ENCODE data around the gene POU2F1. TPM values are rescaled to one million over a fixed set of nuclear protein-coding genes. Genes with fewer than 3 reads are reported as not detected.

The POU2F1 gene
- total RNA-seq, 1 donor from 2014 or later: 20.2 TPM

GRCh38 chr1:167248707-167249642, 28.3 kb downstream of the POU2F1 start:
- Mint-ChIP-seq H3K27ac (no peak overlapping the region), H3K27me3 (ENCODE audit: insufficient read depth) (no peaks in the 10 kb centered on the region), H3K4me3 (no peak overlapping the region), H3K9me3 (peaks cover 1% of the 10 kb centered on the region), H3K36me3 (ENCODE audit: low read depth) (peaks cover 7% of the 10 kb centered on the region), H3K4me1 (ENCODE audit: low read depth) (peaks cover 20% of the 10 kb centered on the region)
- intact Hi-C loops (cut with micrococcal nuclease): no loop called here
- no peak for DNase-seq (ENCODE audit: low spot score)

- Mint-ChIP-seq H3K4me1 (ENCODE audit: low read depth) (peaks cover 20% of the 10 kb centered on the region), H3K9me3 (no peaks in the 10 kb centered on the region), H3K27ac (no peak overlapping the region), H3K27me3 (ENCODE audit: insufficient read depth) (no peaks in the 10 kb centered on the region), H3K36me3 (ENCODE audit: low read depth) (peaks cover 6% of the 10 kb centered on the region), H3K4me3 (no peak overlapping the region)
- intact Hi-C loops (cut with micrococcal nuclease): no loop called here
- DNase-seq (ENCODE audit: low spot score): no peak
Measured at GRCh38 chr1:167249702-167250101, 29.0 kb downstream of the POU2F1 start.

- no peaks in the 10 kb centered on the region for H3K27me3 Mint-ChIP-seq (ENCODE audit: insufficient read depth)
- peaks cover 5% of the 10 kb centered on the region for H3K36me3 Mint-ChIP-seq (ENCODE audit: low read depth)
- no peak for DNase-seq (ENCODE audit: low spot score)
- intact Hi-C loops (cut with micrococcal nuclease): no loop called here
- H3K27ac Mint-ChIP-seq: no peak overlapping the region
- H3K4me1 Mint-ChIP-seq (ENCODE audit: low read depth): peaks cover 20% of the 10 kb centered on the region
- no peaks in the 10 kb centered on the region for H3K9me3 Mint-ChIP-seq
- no peak overlapping the region for H3K4me3 Mint-ChIP-seq
Measured at GRCh38 chr1:167250482-167250881, 29.8 kb downstream of the POU2F1 start.

- Mint-ChIP-seq H3K9me3 (no peaks in the 10 kb centered on the region), H3K4me1 (ENCODE audit: low read depth) (peaks cover 20% of the 10 kb centered on the region), H3K36me3 (ENCODE audit: low read depth) (peaks cover 5% of the 10 kb centered on the region), H3K4me3 (no peak overlapping the region), H3K27ac (no peak overlapping the region), H3K27me3 (ENCODE audit: insufficient read depth) (no peaks in the 10 kb centered on the region)
- no peak for DNase-seq (ENCODE audit: low spot score)
- intact Hi-C loops (cut with micrococcal nuclease): no loop called here
Measured at GRCh38 chr1:167251472-167251871, 30.8 kb downstream of the POU2F1 start.

- H3K4me1 Mint-ChIP-seq (ENCODE audit: low read depth): peaks cover 15% of the 10 kb centered on the region
- H3K4me3 Mint-ChIP-seq: no peak overlapping the region
- no peaks in the 10 kb centered on the region for H3K27me3 Mint-ChIP-seq (ENCODE audit: insufficient read depth)
- no peak overlapping the region for H3K27ac Mint-ChIP-seq
- H3K9me3 Mint-ChIP-seq: no peaks in the 10 kb centered on the region
- peaks cover 5% of the 10 kb centered on the region for H3K36me3 Mint-ChIP-seq (ENCODE audit: low read depth)
- DNase-seq (ENCODE audit: low spot score): no peak
- intact Hi-C loops (cut with micrococcal nuclease): no loop called here
Measured at GRCh38 chr1:167252986-167253385, 32.3 kb downstream of the POU2F1 start.

- Mint-ChIP-seq H3K4me3 (no peak overlapping the region), H3K9me3 (no peaks in the 10 kb centered on the region), H3K4me1 (ENCODE audit: low read depth) (peaks cover 11% of the 10 kb centered on the region), H3K27me3 (ENCODE audit: insufficient read depth) (no peaks in the 10 kb centered on the region), H3K36me3 (ENCODE audit: low read depth) (peaks cover 2% of the 10 kb centered on the region), H3K27ac (no peak overlapping the region)
- DNase-seq (ENCODE audit: low spot score): no peak
- intact Hi-C loops (cut with micrococcal nuclease): no loop called here
Measured at GRCh38 chr1:167258858-167259257, 38.2 kb downstream of the POU2F1 start.

- intact Hi-C loops (cut with micrococcal nuclease): no loop called here
- H3K36me3 Mint-ChIP-seq (ENCODE audit: low read depth): no peaks in the 10 kb centered on the region
- peaks cover 14% of the 10 kb centered on the region for H3K4me1 Mint-ChIP-seq (ENCODE audit: low read depth)
- no peak overlapping the region for H3K27ac Mint-ChIP-seq
- DNase-seq (ENCODE audit: low spot score): no peak
- H3K9me3 Mint-ChIP-seq: no peaks in the 10 kb centered on the region
- no peak overlapping the region for H3K4me3 Mint-ChIP-seq
- no peaks in the 10 kb centered on the region for H3K27me3 Mint-ChIP-seq (ENCODE audit: insufficient read depth)
Measured at GRCh38 chr1:167262836-167263235, 42.1 kb downstream of the POU2F1 start.

GRCh38 chr1:167263344-167263743, 42.7 kb downstream of the POU2F1 start:
- H3K27ac Mint-ChIP-seq: no peak overlapping the region
- intact Hi-C loops (cut with micrococcal nuclease): no loop called here
- H3K36me3 Mint-ChIP-seq (ENCODE audit: low read depth): no peaks in the 10 kb centered on the region
- no peaks in the 10 kb centered on the region for H3K27me3 Mint-ChIP-seq (ENCODE audit: insufficient read depth)
- peaks cover 19% of the 10 kb centered on the region for H3K4me1 Mint-ChIP-seq (ENCODE audit: low read depth)
- DNase-seq (ENCODE audit: low spot score): no peak
- H3K4me3 Mint-ChIP-seq: no peak overlapping the region
- no peaks in the 10 kb centered on the region for H3K9me3 Mint-ChIP-seq

- Mint-ChIP-seq H3K36me3 (ENCODE audit: low read depth) (no peaks in the 10 kb centered on the region), H3K4me1 (ENCODE audit: low read depth) (peaks cover 22% of the 10 kb centered on the region), H3K4me3 (no peak overlapping the region), H3K27ac (no peak overlapping the region), H3K9me3 (no peaks in the 10 kb centered on the region), H3K27me3 (ENCODE audit: insufficient read depth) (no peaks in the 10 kb centered on the region)
- DNase-seq (ENCODE audit: low spot score): no peak
- intact Hi-C loops (cut with micrococcal nuclease): no loop called here
Measured at GRCh38 chr1:167263819-167264464, 43.3 kb downstream of the POU2F1 start.

GRCh38 chr1:167266965-167267364, 46.3 kb downstream of the POU2F1 start:
- no peak overlapping the region for H3K27ac Mint-ChIP-seq
- no peaks in the 10 kb centered on the region for H3K27me3 Mint-ChIP-seq (ENCODE audit: insufficient read depth)
- intact Hi-C loops (cut with micrococcal nuclease): loop anchor here (2.0 to 5.0 kb wide), 4 partner anchors 44 to 200 kb away; no protein-coding TSS in a partner anchor
- DNase-seq (ENCODE audit: low spot score): no peak
- H3K4me3 Mint-ChIP-seq: no peak overlapping the region
- H3K36me3 Mint-ChIP-seq (ENCODE audit: low read depth): no peaks in the 10 kb centered on the region
- H3K9me3 Mint-ChIP-seq: no peaks in the 10 kb centered on the region
- H3K4me1 Mint-ChIP-seq (ENCODE audit: low read depth): peaks cover 12% of the 10 kb centered on the region

GRCh38 chr1:167268347-167268787, 47.7 kb downstream of the POU2F1 start:
- no peaks in the 10 kb centered on the region for H3K9me3 Mint-ChIP-seq
- no peaks in the 10 kb centered on the region for H3K36me3 Mint-ChIP-seq (ENCODE audit: low read depth)
- intact Hi-C loops (cut with micrococcal nuclease): loop anchor here (1.0 to 5.0 kb wide), 6 partner anchors 74 to 265 kb away; no protein-coding TSS in a partner anchor
- no peaks in the 10 kb centered on the region for H3K27me3 Mint-ChIP-seq (ENCODE audit: insufficient read depth)
- H3K27ac Mint-ChIP-seq: no peak overlapping the region
- no peak for DNase-seq (ENCODE audit: low spot score)
- no peak overlapping the region for H3K4me3 Mint-ChIP-seq
- peaks cover 20% of the 10 kb centered on the region for H3K4me1 Mint-ChIP-seq (ENCODE audit: low read depth)

- Mint-ChIP-seq H3K27me3 (ENCODE audit: insufficient read depth) (no peaks in the 10 kb centered on the region), H3K36me3 (ENCODE audit: low read depth) (no peaks in the 10 kb centered on the region), H3K4me1 (ENCODE audit: low read depth) (peaks cover 35% of the 10 kb centered on the region), H3K9me3 (no peaks in the 10 kb centered on the region), H3K27ac (no peak overlapping the region), H3K4me3 (no peak overlapping the region)
- DNase-seq (ENCODE audit: low spot score): no peak
- intact Hi-C loops (cut with micrococcal nuclease): no loop called here
Measured at GRCh38 chr1:167270349-167271092, 49.8 kb downstream of the POU2F1 start.
